Subcutaneous adipose tissue (tissue), 4 donors: ENCODE data around the gene PUM2. TPM values are rescaled to one million over a fixed set of nuclear protein-coding genes. Genes with fewer than 3 reads are reported as not detected.

Experiments used
- total RNA-seq, 4 donors: library from RNA; depleted of rRNA; stranded (reverse); fragments of >200 nt; gene quantifications; one replicate each; pipeline ENCODE4 v1.1.0, GENCODE V29; 2016
- TF ChIP-seq, protein P1 (sequence below): fragments of 450-650 bp; IDR thresholded peaks from one replicate; pipeline ENCODE4 v1.5.1; 2016; ENCODE audit warnings: low read depth, mild to moderate bottlenecking, control low read depth, antibody characterized with exemption, moderate library complexity

Gene PUM2
- total RNA-seq, 4 donors from 2014 or later = 63.9 to 87.1 (median 78.2) TPM

DNA sequence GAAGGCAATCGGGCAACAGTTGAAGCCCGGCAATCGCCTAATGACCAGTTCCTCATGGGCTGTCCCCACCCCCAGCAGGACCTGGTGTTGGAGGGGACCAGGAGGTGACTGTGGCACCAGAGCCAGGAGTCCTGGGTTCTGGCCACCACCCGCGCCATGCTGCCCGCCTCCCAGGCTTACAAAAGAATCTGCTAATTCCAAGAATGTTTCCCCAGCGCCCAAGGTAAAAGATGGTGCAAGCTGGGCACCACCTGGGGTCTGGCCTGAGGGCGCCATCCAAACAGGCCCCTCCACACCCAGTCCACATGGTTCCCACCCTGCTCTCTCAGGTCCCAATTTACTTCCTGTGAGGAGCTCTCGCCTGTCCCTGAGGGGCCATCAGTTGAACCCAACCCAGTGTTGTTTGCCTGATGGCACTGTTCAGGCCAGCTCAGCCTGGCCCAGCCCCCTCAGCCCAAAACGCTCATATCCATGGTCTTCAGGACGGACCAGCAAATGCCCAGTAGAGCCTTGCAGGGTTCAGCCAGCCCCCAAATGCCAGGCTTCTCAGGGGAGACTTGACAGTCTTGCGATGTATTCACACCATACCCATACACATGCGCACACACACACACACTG lies 130.8 kb downstream of the PUM2 start:
- TF ChIP-seq, protein P1, sequence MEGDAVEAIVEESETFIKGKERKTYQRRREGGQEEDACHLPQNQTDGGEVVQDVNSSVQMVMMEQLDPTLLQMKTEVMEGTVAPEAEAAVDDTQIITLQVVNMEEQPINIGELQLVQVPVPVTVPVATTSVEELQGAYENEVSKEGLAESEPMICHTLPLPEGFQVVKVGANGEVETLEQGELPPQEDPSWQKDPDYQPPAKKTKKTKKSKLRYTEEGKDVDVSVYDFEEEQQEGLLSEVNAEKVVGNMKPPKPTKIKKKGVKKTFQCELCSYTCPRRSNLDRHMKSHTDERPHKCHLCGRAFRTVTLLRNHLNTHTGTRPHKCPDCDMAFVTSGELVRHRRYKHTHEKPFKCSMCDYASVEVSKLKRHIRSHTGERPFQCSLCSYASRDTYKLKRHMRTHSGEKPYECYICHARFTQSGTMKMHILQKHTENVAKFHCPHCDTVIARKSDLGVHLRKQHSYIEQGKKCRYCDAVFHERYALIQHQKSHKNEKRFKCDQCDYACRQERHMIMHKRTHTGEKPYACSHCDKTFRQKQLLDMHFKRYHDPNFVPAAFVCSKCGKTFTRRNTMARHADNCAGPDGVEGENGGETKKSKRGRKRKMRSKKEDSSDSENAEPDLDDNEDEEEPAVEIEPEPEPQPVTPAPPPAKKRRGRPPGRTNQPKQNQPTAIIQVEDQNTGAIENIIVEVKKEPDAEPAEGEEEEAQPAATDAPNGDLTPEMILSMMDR = no peak

DNA sequence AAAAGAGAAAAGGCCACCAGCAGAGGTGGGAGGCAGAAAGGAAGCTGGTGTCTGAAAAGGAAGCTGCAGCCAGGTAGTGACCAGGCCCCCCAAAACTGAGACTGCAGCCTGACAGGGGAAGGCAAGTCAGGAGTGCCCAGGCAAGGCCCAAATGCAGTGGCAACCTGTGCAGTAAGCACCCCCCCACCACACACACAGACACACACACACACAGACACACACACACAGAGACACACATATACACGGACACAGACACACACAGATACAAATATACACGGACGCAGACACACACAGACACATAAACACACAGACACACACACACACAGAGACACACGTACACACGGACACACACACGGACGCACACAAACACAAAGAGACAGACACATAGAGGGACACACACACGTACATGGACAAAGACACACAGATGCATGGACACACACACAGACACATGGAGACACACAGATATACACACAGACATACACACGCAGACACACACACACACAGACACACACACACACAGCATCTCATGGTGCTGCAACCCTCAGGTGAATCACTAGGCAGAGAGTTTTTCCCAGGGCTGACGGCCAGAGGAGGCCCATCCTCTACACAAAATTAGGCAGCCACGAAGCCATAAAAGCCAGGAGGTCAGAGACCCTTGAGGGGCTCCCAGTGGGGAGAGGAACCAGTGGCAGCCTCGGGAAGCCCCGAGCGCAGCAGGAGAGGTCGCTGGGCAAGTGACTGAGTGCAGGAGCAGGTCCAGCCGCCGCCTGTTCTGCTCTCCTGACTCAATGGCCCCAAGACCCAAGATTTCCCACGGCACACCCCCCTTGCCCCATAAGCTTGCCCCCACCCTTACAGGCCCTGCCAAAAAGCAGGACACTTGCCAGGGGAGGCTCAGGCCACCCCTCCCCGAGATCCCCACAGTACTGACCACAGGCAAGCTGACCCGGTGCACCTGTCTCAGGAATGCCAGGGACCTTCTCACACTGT lies 132.0 kb downstream of the PUM2 start:
- TF ChIP-seq, protein P1 = no peak

DNA sequence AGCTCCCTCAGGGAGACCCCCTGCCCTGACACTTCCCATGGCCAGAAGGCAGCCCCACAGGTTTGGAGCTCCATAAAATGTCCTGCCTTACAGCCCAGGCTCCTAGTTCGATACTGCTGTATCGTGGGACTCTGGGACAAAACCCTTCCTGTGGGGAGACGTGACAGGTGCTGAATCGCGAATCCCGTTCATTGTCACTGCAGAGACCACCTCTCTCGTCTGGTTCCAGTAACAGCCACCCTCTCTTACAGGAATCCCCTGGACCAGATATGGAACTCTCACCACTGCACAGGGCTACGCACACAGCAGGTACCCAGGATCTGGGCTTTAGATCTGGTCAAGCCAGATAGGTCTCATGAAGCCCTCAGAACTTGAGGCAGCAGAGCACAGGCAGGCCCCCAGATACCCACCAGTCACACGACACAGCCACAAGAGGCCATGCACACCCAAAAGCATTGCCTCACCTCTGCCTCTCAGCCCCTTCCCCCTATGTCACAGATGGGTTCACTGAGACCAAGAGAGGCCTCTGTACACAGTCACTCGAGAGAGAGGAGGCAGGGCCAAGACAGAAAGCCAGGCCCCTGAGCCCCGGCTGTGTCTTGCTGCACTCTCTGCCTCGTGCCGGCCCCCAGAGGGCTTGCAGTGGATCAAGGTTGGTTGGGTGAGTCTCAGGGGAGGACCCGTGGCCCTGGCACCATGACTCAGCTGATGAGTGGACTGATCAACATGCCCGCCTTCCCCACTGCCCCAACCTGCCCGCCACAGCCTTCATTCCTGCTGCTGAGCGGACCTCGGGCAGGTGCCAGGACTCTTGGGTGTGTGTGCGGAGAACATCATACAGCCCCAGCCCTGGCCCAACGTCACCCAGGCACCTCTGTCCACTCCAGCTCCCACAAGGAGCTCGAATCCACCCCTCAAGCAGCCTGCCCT lies 133.3 kb downstream of the PUM2 start:
- TF ChIP-seq, protein P1 = no peak

DNA sequence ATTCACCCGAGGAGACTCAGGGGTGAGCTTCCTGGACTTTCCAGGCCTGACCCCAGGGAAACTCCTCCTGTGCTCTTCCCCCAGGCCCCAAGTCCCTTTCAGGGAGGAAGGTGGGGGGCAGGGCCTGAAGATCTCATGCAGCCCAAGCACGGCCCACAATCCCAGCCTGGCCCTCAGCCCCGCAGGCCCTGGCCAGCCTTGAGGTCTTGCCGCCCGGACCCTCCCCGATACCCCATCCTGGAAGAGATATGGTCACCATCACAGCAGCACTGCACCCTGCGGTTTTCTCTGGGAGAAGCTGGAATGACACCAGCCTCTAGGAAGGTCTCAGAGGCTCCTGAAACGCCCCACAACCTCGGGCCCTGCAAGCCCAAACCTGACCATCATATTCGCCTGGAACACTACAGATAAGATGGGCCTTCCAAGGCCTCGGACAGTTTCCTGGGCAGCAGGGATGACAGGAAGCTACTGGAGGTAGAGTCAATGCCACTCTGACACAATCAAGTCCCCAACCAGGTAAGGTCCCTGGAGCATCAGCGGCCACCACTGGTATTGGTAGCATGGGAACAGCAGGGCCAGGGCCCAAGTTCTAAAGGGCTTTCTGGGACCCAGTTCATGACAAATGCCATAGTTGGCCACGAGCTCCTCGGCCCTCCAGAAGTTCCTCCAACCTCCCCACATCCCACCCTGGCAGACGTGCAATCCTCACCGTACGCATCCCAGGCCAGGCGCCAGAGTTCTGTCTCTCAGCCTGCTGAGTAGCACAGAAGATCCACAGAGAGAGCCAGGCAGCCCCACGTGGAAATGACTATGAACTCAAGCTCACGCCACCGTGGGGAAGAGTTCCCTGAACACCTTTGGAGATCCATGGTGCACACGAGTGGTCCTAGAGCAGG lies 134.3 kb downstream of the PUM2 start:
- TF ChIP-seq, protein P1 = no peak

DNA sequence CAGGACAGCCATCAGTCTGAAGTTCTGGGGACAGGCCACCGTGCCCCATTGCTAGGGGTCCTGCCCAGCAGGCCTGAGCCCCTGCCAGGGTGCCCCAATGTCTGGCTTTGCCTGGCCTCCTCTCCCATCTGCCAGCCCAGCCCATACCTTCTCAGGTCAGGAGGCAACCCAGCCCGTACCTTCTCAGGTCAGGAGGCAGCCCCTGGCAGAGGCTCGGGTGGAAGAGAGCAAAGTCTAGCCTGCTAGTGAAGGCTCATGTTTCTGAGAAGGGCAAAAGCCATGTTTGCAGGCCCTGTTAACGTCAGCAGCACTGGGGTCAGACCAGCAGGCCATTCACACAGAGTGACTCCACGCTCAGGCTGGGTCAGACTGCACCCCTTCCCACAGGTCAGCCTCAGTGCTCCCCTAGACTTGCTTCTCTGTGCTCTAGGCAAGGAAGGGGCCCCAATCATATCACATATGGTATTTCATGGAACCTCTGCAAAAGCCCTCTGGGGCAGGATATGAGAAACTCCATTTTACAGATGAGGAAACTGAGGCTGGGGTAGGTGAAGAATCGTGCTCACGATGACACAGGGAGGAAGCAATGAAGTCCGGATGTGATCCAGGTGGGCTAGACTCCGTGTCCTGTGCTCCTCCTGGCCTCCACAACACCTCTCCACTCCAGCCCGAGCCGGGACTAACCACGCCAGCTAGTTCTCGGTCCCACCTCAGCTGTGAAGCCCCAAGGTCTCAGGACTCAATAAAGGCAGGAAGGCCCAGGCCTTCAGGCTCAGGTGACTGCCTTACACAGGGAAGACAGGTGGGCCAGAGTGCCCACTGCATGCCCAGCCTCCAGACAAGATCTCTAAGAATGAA lies 135.2 kb downstream of the PUM2 start:
- TF ChIP-seq, protein P1 = no peak
